Endothelial cell of umbilical vein (primary cell): ENCODE results near the gene C2CD3. TPM values are rescaled to one million over a fixed set of nuclear protein-coding genes. Genes with fewer than 3 reads are reported as not detected.

Experiments
- BruUV-seq: library from RNA; stranded (reverse); fragments of 400-500 nt; replicated peaks from 2 replicates; lab custom pipeline; 2021; lab: Mats Ljungman, UMichigan
- CTCF ChIA-PET: fragments of 300-600, 350-600 bp; sonication (Branson Sonifier 250); formaldehyde crosslinking; loops from one replicate; lab custom pipeline; 2021; ENCODE audit warnings: antibody characterized with exemption, inconsistent platforms; lab: Charles Lee
- POLR2A ChIA-PET: fragments of 300-600, 350-600 bp; sonication (Branson Sonifier 250); formaldehyde crosslinking; loops from one replicate; lab custom pipeline; 2021; ENCODE audit warnings: antibody characterized with exemption, inconsistent platforms; lab: Charles Lee
- DNase-seq: peaks from one replicate; pipeline ENCODE4 v3.0.0-alpha.2; 2011; ENCODE audit warnings: low read depth, low spot score
- FAIRE-seq: peaks from 2 replicates; lab custom pipeline; 2011; peaks lifted over from hg19 to GRCh38; lab: Jason Lieb, UNC
- H2AFZ ChIP-seq: 2 replicates; pipeline ENCODE4 v1.6.0; 2012; ENCODE audit warnings: low read depth, low read length, control low read depth, inconsistent platforms
- H3K27ac ChIP-seq: 2 replicates; pipeline ENCODE4 v1.5.1; 2011; ENCODE audit warnings: low read depth, mild to moderate bottlenecking, control low read depth, low read length, moderate library complexity; ENCODE audit not compliant: insufficient read depth
- H3K27me3 ChIP-seq, 2 experiments: 2 replicates each; pipeline versions ENCODE4 v1.6.0 to v1.6.1; 2011; ENCODE audit warnings: low read length in 2 of 2, mixed read lengths in 1 of 2; ENCODE audit not compliant: control insufficient read depth in 2 of 2, insufficient read depth in 2 of 2
- H3K36me3 ChIP-seq, 2 experiments: 2 replicates in 1 of 2; 3 replicates in 1 of 2; pipeline ENCODE4 v1.5.1; 2011; ENCODE audit warnings: low read length in 2 of 2, mild to moderate bottlenecking in 1 of 2, moderate library complexity in 1 of 2; ENCODE audit not compliant: control insufficient read depth in 2 of 2, insufficient read depth in 2 of 2; ENCODE audit errors: extremely low read depth in 1 of 2
- H3K4me1 ChIP-seq: 3 replicates; pipeline ENCODE4 v1.5.1; 2011; ENCODE audit warnings: mild to moderate bottlenecking, low read length; ENCODE audit not compliant: control insufficient read depth, insufficient read depth; ENCODE audit errors: extremely low read depth
- H3K4me2 ChIP-seq: 2 replicates; pipeline ENCODE4 v1.6.1; 2011; ENCODE audit warnings: low read length, control low read depth, mixed read lengths; ENCODE audit not compliant: insufficient read depth
- H3K4me3 ChIP-seq, 3 experiments: fragments of 200-600 bp in 1 of 3; sonication (generic), shearing (Covaris generic) in 1 of 3; replicated peaks in 1 of 3; 2 replicates each; pipeline ENCODE4 v1.5.1; 2011 to 2016; ENCODE audit warnings: control low read depth in 3 of 3, low read length in 3 of 3, mild to moderate bottlenecking in 2 of 3, inconsistent platforms in 1 of 3, low read depth in 1 of 3, moderate library complexity in 1 of 3; ENCODE audit not compliant: insufficient read depth in 1 of 3
- H3K79me2 ChIP-seq: 2 replicates; pipeline ENCODE4 v1.6.0; 2012; ENCODE audit warnings: low read length, inconsistent platforms; ENCODE audit not compliant: control insufficient read depth, insufficient read depth
- H3K9ac ChIP-seq: replicated peaks from 2 replicates; pipeline ENCODE3; 2011; ENCODE audit warnings: low read length, control low read depth; ENCODE audit not compliant: insufficient read depth; ENCODE audit errors: extremely low read depth
- H3K9me1 ChIP-seq: replicated peaks from 3 replicates; pipeline ENCODE4 v1.6.0; 2011; ENCODE audit warnings: mild to moderate bottlenecking, low read length; ENCODE audit not compliant: control insufficient read depth, insufficient read depth; ENCODE audit errors: extremely low read depth
- H3K9me3 ChIP-seq: replicated peaks from 2 replicates; pipeline ENCODE4 v1.5.1; 2012; ENCODE audit warnings: low read length, inconsistent platforms; ENCODE audit not compliant: control insufficient read depth, insufficient read depth
- H4K20me1 ChIP-seq: replicated peaks from 2 replicates; pipeline ENCODE3; 2011; ENCODE audit warnings: mild to moderate bottlenecking, low read length; ENCODE audit not compliant: control insufficient read depth, insufficient read depth; ENCODE audit errors: extremely low read depth
- CTCF ChIP-seq, 2 donors: IDR thresholded peaks; 1 replicate in 1 of 2; 2 replicates in 1 of 2; pipeline ENCODE4 v1.5.1; 2011; ENCODE audit warnings: low read length in 2 of 2, mild to moderate bottlenecking in 2 of 2, moderate library complexity in 2 of 2, control low read depth in 1 of 2, inconsistent platforms in 1 of 2, low read depth in 1 of 2; ENCODE audit not compliant: insufficient read depth in 1 of 2; ENCODE audit errors: extremely low read depth in 1 of 2
- EZH2 ChIP-seq: IDR thresholded peaks from 2 replicates; pipeline ENCODE4 v1.6.1; 2012; ENCODE audit warnings: borderline replicate concordance, low read depth, mild to moderate bottlenecking, moderate library complexity, low read length, inconsistent platforms; ENCODE audit not compliant: severe bottlenecking
- FOS ChIP-seq: IDR thresholded peaks from 2 replicates; pipeline ENCODE4 v1.6.1; 2011; ENCODE audit warnings: mild to moderate bottlenecking, low read length, moderate library complexity, borderline replicate concordance; ENCODE audit not compliant: insufficient read depth
- GATA2 ChIP-seq: IDR thresholded peaks from 2 replicates; pipeline ENCODE4 v1.7.0; 2011; ENCODE audit warnings: low read depth, mild to moderate bottlenecking, moderate library complexity, mixed read lengths, low read length; ENCODE audit not compliant: insufficient read length, insufficient read depth
- JUN ChIP-seq: IDR thresholded peaks from 2 replicates; pipeline ENCODE4 v1.6.1; 2011; ENCODE audit warnings: borderline replicate concordance, low read depth; ENCODE audit not compliant: insufficient read length, insufficient read depth
- MAX ChIP-seq: IDR thresholded peaks from 2 replicates; pipeline ENCODE4 v1.6.1; 2011; ENCODE audit not compliant: insufficient read depth, insufficient read length
- MYC ChIP-seq: IDR thresholded peaks from one replicate; pipeline ENCODE4 v1.6.1; 2011; ENCODE audit warnings: mild to moderate bottlenecking, low read depth, low read length
- POLR2A ChIP-seq: IDR thresholded peaks from 2 replicates; pipeline ENCODE4 v1.6.1; 2012; ENCODE audit warnings: low read depth, mild to moderate bottlenecking, control low read depth, low read length
- POLR2AphosphoS5 ChIP-seq: IDR thresholded peaks from 2 replicates; pipeline ENCODE4 v1.6.1; 2012; ENCODE audit warnings: low read depth, mild to moderate bottlenecking, control low read depth, low read length, moderate library complexity; ENCODE audit not compliant: insufficient read depth
- dilution Hi-C: fragments of 300-500 bp; cut with MboI; formaldehyde crosslinking; loops from one replicate; pipeline ENCODE4 v1.15.0; 2019; ENCODE audit warnings: low sequenced_read_pairs; ENCODE audit not compliant: extremely low pct_ligation_motif_present
- intact Hi-C: fragments of 100-400 bp; cut with micrococcal nuclease; formaldehyde crosslinking; loops from one replicate; pipeline ENCODE4 v1.10.0; 2022
- polyA plus RNA-seq, 4 experiments: library from polyadenylated mRNA; depleted of rRNA in 3 of 4; stranded (reverse) in 3 of 4; unstranded in 1 of 4; fragments of >200 nt; gene quantifications; 2 replicates each; pipeline versions ENCODE4 v1.2.1 to v1.2.3, GENCODE V29; 2011 to 2012; ENCODE audit warnings: missing spikeins in 1 of 4
- total RNA-seq: library from RNA; stranded (reverse); gene quantifications from 2 replicates; pipeline ENCODE4 v1.2.3, GENCODE V29; 2021

C2CD3 gene
- total and polyA plus RNA-seq, 2 donors (not counting 3 experiments of a cell fraction or from before 2014, with no cell fraction given), result 12.9 to 36.6 TPM

DNA sequence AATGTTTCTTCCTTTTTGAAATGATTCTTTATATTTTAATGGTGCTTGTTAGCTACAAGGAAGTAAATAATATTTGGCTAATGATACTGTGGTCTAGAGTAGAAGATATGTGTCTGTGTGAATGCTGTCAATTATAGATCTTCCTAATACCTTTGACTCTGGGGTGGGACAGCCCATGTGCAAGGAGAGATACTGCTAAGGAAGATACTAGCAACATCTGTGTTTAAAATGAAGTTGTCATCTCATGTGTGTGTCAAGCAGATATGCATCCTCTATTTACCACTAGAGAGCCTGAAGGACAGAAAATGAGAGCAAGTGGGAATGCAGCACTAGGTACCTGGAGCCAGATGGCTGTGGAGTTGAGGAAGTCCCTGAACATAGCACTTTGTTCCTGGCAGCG is 34.4 kb upstream of the C2CD3 start:
- CTCF ChIA-PET, result no interaction called here
- Histone ChIP-seq H3K4me1 (no peaks in the 10 kb centered on the region), H3K79me2 (no peaks in the 10 kb centered on the region), H3K9me3 (no peaks in the 10 kb centered on the region), H3K4me3 (no peak overlapping the region), H3K36me3 (no peaks in the 10 kb centered on the region), H4K20me1 (no peaks in the 10 kb centered on the region), H2AFZ (no peak overlapping the region), H3K27me3 (no peaks in the 10 kb centered on the region), H3K9me1 (no peaks in the 10 kb centered on the region), H3K27ac (no peak overlapping the region), H3K9ac (no peak overlapping the region), H3K4me2 (no peak overlapping the region)
- BruUV-seq, result no TSS peak
- POLR2A ChIA-PET, result no interaction called here
- intact Hi-C loops, result no loop called here
- DNase-seq (no peak), FAIRE-seq (no peak)
- dilution Hi-C loops, result no loop called here
- TF ChIP-seq POLR2A (no peak), CTCF (IDR thresholded peaks at IDR 0.05; ENCODE audit: extremely low read depth in 1 of 2, insufficient read depth in 1 of 2, low read depth in 1 of 2, low read length in 2 of 2) (no peak), MAX (no peak), GATA2 (no peak), JUN (no peak), MYC (no peak), FOS (no peak), POLR2AphosphoS5 (no peak), EZH2 (no peak)
